GM19395 (cell line): ENCODE data around the gene PNRC1.
"Not testable (repeated sequence)": the region's sequence is repeated elsewhere in the genome, so short reads cannot be mapped to it uniquely, and the experiment has no call there.

Experiments used
- ATAC-seq: cut with Tn5 transposase; IDR thresholded peaks from one replicate; pipeline ENCODE4 v1.9.1; 2021; ENCODE audit warnings: mild to moderate bottlenecking, moderate library complexity; ENCODE audit not compliant: unreplicated experiment

PNRC1 gene

GRCh38 chr6:89098461-89098860 lies 17.9 kb downstream of the PNRC1 start:
- ATAC-seq = no peak

- no peak for ATAC-seq
Observed at GRCh38 chr6:89100114-89100513, 19.6 kb downstream of the PNRC1 start.

GRCh38 chr6:89110284-89110683 lies 29.7 kb downstream of the PNRC1 start:
- no peak for ATAC-seq

DNA sequence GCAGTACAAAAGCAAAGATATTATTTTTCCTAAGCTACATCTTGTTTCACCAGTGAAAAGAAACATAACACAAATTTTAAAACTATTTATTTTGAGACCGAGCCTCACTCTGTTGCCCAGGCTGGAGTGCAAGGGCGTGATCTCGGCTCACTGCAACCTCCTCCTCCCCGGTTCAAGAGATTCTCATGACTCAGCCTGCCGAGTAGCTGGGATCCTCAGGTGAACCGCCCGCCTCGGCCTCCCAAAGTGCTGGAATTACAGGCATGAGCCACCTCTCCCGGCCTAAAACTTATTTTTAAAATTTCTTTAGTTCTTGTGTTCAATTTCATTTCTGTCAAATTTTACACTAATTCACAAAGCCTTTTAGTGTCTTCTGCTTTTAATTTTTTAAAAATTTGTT lies 31.4 kb downstream of the PNRC1 start:
- no peak for ATAC-seq

DNA sequence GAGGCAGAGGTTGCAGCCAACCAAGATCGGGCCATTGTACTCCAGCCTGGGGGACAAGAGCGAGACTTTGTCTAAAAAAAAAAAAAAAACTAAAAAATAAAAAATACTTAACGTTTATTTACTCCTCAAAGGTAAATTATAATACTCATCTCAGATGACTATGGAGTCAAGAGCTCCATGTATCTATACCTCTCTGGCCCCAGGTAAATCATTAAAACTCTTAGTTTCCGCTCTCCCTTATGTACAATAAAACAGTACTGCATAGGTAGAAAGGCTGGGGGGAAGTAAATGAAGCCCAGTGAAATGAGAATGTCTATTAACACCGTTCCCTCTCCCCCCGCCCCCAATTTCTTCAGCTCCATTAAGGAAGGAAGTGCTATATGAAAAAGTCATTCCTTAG lies 36.2 kb downstream of the PNRC1 start:
- no peak for ATAC-seq

GRCh38 chr6:89117211-89118108 lies 36.9 kb downstream of the PNRC1 start, which contains the start of gene SRSF12:
TSS of gene SRSF12 (minus strand) at chr6:89118071. CDS start at chr6:89117887, 184 bp downstream.
- ATAC-seq = peak; percentile 76

- ATAC-seq = no peak
Observed at GRCh38 chr6:89118931-89119330, 38.4 kb downstream of the PNRC1 start.

DNA sequence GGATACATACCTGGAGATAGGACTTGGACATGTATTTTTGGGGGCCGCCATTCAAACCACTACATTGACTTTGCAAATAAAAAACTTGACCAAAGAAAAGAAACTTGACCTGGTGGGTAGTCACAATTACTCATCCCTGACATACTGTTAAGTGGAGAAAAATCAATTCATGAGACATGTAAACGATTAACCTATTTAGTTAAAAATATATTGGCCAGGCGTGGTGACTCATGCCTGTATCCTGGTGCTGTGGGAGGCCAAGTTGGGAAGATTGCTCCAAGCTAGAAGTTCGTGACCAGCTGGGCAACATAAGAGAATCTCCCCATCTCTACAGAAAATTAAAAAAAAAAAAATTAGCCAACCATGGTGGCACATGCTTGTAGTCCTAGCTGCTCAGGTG lies 39.8 kb downstream of the PNRC1 start:
- no peak for ATAC-seq

GRCh38 chr6:89121934-89122333 lies 41.4 kb downstream of the PNRC1 start:
- no peak for ATAC-seq

GRCh38 chr6:89122625-89123024 lies 42.1 kb downstream of the PNRC1 start:
- peak; percentile 56 for ATAC-seq

DNA sequence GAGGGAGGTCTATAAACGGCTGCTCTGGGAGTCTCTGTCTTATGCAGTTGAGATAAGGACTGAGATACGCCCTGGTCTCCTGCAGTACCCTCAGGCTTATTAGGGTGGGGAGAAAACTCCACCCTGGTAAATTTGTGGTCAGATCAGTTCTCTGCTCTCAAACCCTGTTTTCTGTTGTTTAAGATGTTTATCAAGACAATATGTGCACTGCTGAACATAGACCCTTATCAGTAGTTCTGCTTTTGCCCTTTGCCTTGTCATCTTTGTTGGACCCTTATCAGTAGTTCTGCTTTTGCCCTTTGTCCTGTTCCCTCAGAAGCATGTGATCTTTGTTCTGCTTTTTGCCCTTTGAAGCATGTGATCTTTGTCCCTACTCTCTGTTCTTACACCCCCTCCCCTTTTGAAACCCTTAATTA lies 47.7 kb downstream of the PNRC1 start:
- not testable (repeated sequence) for ATAC-seq

DNA sequence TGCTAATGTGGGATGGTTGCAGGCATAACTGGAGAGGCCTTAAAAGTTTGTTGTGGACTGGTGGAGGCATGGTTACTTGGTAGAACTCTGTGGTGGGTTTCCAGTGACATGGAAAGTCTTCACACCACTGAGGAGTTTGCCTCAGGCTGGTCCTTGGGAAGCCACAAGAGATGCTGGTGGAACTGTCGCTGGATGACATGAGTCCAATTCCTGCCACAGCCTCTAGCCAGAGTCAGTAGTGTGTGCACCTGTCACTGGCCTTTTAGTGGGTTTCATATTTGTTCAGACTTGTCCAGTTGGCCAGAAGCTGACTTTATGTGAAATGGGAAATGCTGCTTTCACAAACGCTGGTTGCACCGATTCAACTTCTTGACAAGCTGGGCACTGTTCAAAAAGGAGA lies 51.0 kb downstream of the PNRC1 start:
- no peak for ATAC-seq

- no peak for ATAC-seq
Observed at GRCh38 chr6:89132057-89132456, 51.5 kb downstream of the PNRC1 start.

GRCh38 chr6:89133981-89134380 lies 53.4 kb downstream of the PNRC1 start:
- no peak for ATAC-seq

DNA sequence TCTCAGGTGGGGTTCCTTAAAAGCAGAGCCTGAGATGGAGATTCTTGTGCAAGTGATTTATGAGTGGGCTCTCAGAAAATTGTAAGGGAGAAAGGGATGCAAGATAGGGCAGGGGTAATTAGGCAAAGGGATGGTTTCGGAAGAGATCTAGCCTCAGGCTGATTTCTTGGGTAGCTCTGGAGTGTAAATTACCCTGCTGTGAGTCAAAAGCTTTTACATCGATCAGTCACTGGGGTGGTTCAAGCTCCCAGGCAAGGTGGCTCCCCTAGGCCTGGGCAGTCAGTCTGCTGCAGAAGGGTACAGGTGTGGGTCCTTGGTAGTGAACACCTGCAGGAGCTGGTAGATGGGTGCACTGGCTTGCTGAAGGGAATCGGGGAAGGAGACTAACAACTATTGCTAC lies 54.2 kb downstream of the PNRC1 start:
- ATAC-seq = no peak
